GM18498 (cell line): ENCODE results near the gene PKM.

Experiments
- ATAC-seq: cut with Tn5 transposase; IDR thresholded peaks from one replicate; pipeline ENCODE4 v1.9.1; 2021; ENCODE audit warnings: mild to moderate bottlenecking, moderate library complexity; ENCODE audit not compliant: unreplicated experiment

Gene PKM

DNA sequence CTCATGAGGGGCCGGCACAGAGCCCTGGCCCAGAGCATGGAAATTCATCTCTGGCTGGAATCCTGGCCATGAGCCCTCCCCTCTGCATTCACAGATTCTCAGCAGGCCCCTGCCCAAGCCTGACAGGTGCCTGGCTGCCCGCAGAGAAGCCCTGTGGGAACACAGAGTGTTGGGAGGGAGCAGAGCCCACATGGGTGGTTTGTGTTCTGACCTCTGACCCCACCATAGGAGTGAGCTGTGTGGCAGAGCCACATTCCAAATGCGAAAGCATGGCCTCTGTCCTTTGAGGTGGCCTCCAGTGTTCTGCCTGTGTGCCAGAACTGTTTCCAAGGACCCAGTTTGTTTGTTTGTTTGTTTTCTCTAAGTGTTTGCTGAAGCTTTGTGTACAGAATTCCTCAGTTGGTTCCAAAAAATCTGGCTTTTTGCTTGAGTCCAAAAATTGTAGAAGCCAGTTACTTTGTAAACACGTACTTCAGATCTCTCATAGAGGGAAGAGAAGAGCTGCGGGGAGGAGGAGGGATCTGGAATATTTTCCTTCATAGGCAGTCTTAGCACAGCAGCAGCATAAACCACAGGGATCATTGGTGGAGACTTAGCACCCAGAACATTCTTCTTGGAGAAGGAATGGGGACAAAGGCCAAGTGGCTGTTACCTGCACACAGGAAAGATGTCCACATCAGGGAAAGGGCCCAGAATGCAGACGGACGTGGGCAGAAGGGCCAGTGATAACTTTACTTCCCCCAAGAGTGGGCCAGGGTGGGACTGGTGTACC is 69.4 kb downstream of the PKM start:
- ATAC-seq = no peak

DNA sequence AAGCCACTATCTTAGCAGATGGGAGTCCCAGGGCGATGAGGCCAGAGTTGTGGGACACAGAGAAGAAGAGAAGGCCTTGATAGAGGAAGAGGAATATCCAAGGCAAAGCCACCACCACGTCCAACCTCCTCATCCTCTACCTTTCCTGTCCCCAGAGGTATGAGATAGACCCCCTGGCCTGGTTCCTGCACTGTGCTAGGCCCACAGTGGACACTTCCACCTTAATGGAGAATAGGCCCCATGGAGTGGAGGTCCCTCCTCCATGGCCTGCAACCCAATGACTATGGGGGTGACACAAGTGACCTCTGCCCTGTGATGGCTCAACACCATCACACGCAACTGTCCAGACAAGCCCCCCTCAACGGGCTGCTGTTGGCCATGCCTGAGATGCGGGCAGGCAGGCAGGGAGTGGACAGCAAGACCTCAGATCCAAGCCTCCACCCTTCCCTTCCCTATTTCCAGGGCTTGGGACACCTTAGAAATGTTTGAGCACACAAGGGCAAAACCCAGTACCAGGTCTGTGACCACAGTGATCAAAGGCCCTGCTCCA is 70.2 kb downstream of the PKM start:
- ATAC-seq = no peak

DNA sequence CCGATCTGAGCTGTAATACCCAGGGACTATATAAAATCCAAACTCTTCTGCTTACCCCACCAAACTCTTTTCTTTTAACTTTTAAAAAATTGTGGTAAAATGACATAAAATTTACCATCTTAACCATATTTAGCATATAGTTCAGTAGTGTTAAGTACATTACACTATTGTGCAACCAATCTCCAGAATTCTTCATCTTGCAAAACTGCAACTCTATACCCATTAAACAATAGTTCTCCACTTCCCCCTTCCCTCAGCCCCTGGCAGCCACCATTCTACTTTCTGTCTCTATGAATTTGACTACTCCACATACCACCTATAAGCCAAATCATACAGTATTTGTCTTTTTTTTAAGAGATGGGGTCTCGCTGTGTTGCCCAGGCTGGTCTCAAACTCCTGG is 74.1 kb downstream of the PKM start:
- no peak for ATAC-seq

DNA sequence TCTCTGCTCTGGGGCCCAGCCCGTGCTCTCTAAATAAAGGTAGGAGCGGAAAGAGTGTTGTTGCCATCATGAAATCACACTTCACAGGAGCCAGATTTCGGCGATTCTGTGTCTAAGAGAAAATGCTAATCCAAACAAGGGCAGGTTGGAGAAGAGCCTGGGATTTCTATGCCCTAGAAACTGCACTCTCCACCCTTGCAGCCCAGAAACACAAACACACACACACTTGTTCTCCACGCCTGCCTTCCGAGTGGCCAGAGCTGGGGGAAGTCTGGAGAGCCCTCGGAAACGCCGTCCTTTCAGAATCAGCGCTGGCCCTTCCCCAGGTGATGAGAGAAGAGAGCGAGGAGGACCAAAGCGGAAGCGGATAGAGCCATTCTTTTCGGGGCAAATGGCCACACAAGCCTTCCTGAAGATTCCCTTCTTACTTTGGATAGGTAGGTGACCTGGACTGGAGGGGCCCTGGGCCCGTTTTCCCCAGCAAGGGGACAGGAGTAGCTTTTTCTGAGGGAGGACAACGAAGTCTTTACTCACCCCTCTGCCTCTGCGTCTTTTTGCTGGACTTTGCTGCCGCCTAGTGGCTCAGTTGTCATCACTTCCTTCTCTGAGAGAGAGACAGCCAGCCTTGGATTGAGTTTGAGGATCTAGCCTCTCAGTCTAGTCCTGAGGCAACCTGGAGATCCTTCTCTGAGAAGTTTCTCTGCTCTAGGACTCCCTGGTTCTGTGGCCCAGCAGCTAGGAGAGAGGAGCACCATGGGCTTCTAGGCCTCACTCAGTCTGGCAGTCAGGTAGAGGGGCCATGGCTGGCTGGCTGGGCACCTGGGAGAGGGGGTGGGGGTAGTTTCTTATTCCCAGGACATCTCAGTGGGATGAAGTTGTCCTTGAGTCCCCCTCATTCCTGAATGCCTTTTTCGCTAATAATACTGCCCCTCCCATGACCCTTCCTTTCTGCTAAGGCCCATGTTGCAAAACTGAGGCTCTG is 75.1 kb downstream of the PKM start:
- peak; percentile 58 for ATAC-seq

DNA sequence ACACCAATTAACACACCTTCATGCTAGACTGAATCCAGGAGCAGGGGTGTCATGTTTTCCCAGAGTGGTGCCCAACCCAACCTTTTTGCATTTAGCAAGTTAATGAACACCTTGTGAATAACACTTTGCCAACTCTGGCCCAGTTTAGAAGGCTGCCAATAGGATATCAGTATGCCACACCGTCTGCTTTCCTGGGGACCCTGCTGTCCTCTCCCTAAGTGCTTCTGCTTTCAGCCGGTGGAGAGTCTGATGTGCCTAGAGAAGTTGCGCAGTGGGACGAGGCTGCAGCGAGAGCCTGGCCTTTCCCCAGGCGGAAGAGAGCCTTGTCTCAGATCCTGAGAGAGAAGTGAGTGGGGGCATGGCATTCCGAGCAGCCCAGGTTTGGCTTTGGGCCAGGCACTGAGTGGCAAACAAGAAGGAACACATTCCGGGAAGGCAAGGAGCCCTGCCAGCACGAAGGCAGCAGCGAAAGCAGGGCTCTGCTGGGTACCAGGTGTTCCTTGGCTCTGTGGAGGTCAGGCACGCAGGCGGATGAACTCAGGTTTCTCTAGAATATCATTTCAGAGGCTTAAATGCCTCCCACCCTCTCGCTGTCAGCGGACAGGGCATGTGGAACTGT is 75.9 kb downstream of the PKM start:
- ATAC-seq = no peak

DNA sequence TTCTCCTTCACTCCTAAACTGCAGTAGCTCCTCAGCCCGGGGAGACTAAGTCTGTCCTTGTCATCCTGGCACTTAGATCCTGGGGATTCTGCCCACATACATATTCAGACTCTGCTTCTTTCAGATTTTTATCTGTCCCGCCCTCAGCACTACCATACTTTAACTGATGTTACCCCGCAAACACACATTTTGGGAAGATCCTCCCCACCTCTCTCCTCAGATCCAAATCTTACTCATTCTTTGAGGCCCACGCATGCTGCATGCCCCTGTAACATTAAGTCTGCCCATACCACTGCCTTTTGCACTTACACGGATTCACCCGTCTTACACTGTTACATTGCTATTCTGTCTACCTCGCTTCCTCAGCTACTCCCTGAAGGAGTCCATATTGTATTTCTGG is 76.7 kb downstream of the PKM start:
- ATAC-seq = no peak

DNA sequence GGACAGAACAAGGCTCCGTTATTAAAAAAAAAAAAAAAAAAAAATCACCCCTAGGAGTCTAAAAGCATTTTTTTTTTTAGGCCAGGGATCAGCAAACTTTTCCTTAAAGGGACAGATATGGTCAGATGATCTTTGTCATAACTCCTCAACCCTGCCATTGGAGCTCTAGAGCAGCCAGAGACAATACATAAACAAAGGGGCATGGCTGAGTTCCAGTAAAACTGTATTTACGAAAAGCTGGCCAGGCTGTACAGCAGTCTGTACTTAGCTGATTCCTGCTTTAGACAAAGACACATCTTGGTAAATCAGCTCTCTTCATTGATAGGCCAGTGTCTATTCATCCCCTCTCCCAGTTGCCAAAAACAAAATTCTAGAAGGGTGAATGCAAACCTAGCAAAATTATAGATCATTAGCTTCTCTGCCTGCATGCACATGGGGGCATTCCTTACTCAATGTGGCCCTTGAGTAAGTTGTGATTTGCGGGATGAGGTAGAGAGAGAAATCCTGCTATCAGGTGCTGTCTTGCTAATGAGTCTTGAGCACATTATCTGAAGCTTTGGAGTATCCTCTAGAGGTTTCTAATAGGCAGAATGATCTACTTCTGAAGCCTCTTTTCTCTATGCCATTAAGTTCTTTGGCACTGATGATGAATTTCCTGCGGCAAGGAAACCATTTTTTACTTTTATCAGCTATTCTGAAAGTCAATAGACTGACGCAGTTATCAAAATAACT is 77.6 kb downstream of the PKM start:
- no peak for ATAC-seq
